MM.1S (cell line): ENCODE data around the gene MVB12A.

Experiments
- EZH2 ChIP-seq: fragments of 300-600 bp; sonication (generic); optimal IDR thresholded peaks from 2 replicates; pipeline ENCODE3; 2017; ENCODE audit warnings: low read depth, mild to moderate bottlenecking, antibody characterized with exemption, low read length, mixed read lengths
- TF ChIP-seq, protein P1 (sequence below): fragments of 300-600 bp; sonication (generic); IDR thresholded peaks from 2 replicates; pipeline ENCODE4 v1.5.1; 2016; ENCODE audit warnings: antibody characterized with exemption, low read length, mixed read lengths

GRCh38 chr19:17436094-17436873 lies 16.4 kb downstream of the MVB12A start:
- TF ChIP-seq, protein P1, sequence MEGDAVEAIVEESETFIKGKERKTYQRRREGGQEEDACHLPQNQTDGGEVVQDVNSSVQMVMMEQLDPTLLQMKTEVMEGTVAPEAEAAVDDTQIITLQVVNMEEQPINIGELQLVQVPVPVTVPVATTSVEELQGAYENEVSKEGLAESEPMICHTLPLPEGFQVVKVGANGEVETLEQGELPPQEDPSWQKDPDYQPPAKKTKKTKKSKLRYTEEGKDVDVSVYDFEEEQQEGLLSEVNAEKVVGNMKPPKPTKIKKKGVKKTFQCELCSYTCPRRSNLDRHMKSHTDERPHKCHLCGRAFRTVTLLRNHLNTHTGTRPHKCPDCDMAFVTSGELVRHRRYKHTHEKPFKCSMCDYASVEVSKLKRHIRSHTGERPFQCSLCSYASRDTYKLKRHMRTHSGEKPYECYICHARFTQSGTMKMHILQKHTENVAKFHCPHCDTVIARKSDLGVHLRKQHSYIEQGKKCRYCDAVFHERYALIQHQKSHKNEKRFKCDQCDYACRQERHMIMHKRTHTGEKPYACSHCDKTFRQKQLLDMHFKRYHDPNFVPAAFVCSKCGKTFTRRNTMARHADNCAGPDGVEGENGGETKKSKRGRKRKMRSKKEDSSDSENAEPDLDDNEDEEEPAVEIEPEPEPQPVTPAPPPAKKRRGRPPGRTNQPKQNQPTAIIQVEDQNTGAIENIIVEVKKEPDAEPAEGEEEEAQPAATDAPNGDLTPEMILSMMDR = no peak
- TF ChIP-seq EZH2 = no peak
